HG03025 (cell line): ENCODE data around the gene CABLES2.

Experiments used
- ATAC-seq: cut with Tn5 transposase; IDR thresholded peaks from one replicate; pipeline ENCODE4 v1.9.1; 2021; ENCODE audit warnings: mild to moderate bottlenecking, moderate library complexity; ENCODE audit not compliant: unreplicated experiment, low FRiP score

CABLES2 gene

DNA sequence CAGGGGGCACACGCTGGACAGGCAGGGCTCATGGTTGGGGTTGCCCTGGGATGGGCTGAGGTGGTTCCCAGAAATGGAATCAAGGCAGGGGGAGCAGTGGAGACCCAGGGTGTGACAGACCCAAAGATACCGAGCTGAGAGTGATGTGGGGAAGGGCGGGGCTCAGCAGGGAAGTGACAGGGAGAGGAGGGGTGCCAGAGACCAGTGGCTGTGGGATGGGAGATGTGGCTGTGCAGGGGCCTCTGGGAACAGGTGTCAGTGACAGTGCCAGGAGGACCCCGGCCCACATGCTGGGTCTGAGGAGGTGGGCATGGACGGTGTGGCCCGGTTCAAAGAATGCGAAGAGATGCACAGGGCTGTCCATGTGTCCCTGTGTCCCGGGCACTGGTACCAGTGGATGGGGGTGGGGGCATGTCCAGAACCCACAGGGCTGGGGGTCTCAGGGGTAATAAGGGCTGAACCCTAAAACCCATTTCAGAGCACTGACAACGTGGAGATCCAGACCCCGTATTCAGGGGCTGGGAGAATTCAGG, 1.0 kb downstream of the CABLES2 start:
- no peak for ATAC-seq

DNA sequence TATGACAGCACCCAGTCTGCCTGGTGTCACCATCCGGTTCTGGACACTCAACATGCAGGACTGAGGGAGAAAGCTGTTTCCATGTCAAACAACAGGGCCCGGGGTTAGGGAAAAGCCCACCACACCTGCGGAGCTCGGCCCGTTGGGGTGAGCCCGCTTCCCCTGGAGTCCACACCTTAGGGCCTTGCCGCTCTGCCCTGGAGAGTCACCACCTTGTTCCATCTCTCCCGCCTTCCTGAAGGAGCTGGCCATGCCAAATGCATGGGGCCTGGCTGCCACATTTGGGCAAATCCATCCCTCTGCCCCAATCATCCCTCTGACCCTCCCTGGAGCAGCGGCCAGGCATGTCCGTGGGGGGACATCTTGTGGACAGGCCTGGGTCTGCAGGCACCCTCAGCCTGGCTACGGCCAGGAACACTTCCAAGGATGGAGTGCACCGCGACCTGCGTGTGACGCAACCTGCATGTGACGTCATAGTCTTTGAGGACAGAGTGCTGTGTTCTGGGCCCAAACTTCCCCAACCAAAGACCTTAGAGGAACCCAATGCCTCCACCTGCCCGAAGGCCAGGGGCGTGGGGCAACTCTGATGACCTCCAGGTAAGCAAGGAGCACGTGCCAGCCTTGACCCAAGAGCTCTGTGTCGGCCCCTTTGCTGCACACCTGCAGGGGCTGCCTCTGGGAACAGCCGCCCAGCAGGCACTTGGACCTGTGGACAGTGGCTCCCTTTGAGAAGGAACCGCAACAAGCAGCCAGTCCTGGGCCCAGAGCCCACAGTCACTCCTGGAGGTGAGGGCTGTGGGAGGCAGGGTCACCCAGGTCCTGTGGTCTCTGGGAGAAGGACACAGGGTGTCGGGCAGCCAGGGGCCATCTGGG, 1.7 kb downstream of the CABLES2 start:
- no peak for ATAC-seq

GRCh38 chr20:62404761-62405107, 2.4 kb downstream of the CABLES2 start:
- ATAC-seq: no peak

DNA sequence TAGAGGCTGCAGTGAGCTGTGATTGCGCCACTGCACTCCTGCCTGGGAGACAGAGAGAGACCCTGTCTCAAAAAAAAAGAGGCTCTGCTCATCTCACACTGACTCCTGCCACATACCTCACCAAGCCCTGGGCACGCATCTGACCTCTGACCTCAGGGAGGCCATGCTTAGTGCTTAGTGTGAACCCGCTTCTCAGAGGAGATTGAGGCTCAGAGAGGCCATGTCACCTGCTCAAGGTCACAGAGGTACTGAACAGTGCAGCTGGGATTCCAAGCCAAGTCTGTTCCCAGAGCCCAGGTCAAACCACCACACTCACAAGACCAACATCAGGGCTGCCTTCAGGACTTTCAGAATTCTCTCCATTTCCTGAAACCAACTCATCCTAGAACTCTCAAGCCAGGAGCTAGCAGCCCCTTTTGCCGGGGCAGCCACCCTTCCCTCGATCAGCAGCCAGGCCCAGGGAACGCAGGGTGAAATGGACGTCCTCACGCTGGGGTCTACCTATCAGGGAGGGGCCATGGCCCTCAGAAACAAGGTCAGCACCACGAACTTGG, 2.9 kb downstream of the CABLES2 start:
- ATAC-seq: no peak

GRCh38 chr20:62403331-62403730, 3.8 kb downstream of the CABLES2 start:
- no peak for ATAC-seq

DNA sequence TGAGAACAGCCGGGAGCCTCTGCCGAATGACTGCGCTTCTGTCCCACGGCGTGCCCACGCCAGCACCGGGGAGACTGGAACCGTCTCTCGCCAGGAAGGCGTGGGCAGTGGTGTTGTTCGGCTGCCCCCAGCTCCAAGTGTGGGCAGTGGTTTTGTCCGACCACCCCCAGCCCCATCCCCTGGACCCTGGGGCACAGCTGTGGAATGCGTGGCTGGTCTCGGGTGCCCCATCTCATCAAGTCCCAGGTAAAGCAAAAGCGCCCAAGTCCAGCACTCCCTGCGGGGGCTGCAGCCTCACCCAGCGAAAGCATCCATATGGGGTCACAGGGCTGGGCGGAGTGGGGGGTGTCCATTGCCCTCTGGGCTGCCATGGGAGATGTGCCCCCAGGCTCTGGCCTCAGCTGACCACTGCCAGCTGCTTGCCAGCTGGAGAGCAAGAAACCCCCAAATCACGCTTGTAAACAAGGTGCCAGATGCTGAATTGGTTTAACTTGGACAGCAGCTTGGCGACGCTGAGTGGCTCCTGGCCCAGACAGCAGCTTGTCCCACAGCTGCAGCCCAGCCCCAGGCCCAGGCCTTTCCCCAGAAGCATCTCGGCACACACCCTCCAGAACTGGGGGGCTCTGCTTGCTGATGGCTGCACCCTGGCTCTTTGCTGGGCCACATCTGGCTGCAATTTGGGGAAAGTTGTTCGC, 4.5 kb downstream of the CABLES2 start:
- ATAC-seq: no peak

DNA sequence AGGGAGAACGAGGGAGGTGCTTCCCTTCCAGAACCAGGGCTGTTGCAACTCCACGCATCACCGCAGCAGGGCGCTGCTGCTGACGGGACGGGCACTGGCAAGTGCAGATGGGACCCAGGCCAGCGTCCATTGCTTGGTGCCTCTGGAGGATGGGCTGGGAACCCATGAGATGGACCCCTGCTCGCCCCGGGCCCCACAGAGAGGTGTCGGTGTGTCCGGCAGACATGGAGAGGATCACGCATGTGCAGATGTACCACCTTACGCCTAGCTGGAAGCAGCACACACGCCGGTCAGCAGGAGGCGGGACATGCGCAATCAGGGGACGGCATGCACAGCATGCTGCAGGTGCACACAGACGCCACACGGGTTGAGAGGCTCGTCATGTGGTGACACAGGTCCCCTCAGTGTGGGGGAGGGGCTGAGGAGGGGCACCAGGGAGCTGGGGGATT, 5.7 kb downstream of the CABLES2 start:
- ATAC-seq: no peak

DNA sequence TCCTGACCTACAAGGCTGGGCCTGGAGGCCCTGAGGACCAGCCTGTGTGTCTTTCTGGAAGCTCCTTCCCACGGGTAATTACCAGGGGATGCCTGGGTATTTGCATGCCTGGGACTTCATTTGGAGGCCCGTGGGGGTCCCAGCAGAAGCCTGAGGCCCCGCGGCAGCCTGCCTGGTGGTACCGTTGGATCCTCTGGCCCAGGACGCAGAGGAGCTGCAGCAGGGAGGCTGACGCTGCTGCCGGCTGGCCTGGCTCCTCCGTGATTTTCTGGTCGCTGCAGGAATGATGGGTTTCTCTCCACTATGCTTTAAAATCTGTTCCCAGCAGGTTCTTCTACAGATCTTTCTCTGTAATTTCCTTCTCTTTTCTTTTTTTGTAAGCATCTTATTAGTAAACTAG, 6.5 kb downstream of the CABLES2 start:
- no peak for ATAC-seq

DNA sequence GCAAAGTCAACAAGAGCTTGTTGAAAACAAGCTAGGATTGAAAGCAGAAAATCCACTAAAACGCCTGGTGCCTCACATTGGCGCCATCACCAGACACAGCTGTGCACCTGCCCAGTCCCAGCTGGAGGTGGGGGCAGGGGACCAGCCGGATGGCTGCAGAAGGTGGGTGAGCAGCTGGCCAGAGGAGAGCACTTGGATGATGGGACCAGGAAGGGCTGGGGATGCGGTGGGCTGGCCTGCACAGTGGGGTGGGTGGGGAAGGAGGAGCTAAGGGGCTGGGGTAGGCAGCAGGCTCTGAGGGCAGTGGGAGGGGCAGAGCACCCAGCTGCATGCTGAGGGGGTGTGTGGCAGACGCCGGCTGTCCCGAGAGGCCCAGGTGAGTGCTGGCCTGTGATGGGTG, 7.1 kb downstream of the CABLES2 start:
- no peak for ATAC-seq

DNA sequence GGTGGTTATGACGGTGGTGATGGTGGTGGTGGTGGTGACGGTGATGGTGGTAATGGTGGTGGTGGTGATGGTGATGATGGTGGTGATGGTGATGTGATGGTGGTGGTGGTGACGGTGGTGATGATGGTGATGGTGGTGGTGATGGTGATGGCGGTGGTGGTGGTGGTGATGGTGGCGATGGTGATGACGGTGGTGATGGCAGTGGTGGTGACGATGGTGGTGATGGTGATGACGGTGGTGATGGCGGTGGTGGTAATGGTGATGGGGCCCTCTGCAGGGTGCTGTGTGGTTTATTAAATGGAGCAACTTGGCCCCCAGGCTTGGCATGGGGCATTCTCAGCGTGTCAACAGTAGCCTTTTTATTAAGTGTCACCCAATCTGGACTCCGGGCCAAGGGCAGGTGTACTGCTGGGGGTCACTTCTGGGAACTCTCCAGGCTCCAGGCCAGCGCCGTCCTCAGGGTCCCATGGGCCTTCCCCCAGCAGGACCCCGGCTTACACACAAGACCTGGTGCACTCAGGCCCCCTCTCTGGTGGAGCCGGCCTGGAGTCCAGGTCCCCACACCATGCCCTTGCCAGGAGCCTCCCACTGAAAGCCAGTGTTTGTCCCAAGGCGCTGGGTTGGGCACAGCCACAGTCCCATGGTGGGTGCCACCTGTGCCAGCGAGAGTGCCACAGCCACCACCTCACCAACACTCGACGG, 8.8 kb downstream of the CABLES2 start:
- no peak for ATAC-seq

DNA sequence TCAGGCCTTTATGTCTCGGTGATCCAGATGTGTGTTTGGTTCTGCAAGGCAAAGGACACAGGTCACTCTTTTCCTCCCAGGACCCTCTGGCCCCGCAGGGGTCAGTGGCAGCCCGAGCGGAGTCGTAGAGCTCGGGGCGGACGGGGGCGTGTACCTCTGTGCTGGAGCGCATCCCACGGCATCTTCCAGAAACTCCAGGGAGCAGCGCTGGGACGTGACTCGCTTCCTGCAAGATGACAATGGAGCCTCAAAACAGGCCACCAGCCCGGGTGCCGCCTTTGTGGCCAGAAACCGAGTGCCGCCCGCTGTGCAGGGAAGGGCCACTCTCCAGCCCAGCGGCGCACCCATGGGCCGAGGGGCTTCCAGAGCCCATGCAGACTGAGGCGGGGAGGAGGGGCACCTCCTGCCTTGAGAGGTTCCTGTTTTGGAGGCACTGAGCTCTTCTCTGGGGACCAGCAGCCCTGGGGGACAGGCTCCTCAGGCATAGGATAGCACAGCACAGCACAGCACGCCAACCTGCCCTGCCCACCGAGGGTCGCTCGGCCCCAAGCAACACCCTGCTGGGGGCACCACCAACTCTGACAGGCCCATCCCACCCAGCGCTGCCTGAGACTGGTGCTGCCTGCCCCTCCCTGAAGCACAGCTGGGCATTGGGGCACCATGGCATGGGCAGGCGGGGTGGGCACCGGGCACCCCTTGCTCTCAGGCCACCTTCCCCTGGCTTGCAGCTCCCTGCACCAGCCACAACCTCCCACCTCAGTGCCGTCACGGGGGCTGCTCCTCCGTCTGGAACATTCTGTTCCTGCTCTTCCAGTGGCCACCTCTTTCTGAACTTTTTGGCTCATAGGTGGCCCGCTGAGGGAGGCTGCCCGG, 10.5 kb downstream of the CABLES2 start:
- ATAC-seq: no peak

DNA sequence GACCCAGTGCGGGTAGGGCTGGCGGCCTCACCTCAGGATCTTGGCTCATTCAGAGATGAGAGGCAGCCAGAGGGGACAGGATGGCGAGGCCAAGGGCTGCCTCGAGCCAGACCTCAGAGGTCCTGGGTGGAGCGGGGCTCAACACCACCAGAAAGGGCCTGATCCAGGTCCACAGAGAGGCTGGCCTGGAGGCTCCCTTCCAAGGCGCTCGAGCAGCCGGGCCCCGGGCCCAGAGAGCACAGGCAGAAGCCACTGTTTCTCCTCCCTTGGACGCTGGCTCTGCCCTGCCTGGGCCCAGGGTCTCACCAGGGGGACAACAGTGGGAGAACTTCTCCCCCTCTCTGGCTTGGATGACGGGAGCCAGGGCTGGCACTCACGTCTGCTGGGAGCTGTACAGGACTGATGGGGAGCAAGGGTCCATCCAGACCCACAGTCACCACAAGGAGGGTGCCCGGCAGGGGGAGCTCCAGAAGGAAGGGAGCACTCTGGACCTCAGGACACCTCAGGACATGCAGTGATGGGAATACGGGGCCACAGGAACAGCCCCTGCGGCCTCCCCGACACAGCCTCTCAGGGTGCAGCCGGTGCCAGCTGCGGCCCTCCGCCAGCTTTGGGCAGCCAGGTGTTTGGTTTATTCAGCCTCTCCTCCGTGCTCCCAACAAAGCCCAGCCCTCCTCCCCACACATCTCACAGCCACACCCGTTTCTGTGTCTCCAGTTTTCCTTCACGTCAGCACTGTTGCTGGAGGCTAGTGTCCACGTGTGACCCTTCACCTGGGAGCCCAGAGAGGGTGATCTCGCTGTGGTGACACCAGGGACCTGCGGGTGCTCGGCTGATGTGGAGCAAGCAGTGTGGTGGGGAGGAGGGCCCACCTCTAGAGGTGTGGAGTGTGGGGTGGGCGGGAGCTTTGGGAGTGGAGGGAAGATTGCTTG, 11.5 kb downstream of the CABLES2 start:
- ATAC-seq: no peak

- no peak for ATAC-seq
Observed at GRCh38 chr20:62394248-62395245, 12.5 kb downstream of the CABLES2 start.

DNA sequence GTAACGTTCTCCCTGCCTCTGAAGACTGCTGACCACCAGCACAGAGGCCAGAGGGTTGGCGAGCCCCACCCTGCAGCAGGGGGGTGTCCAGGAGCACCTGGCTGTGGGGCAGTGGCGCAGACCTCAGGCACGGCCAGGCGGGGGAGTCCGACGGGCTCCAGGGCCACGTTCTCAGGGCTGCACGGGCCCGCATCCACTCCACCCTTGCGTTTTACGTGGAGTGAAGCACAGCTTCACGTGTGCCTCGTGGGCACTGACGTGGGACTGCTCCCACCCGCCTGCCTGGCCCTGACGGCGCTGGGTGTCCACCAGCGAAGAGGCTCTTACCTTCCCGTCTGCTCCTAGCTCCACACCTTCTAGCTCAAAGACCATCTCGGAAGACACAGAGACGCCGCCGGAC, 13.3 kb downstream of the CABLES2 start:
- no peak for ATAC-seq

- no peak for ATAC-seq
Observed at GRCh38 chr20:62393335-62393665, 13.8 kb downstream of the CABLES2 start.

DNA sequence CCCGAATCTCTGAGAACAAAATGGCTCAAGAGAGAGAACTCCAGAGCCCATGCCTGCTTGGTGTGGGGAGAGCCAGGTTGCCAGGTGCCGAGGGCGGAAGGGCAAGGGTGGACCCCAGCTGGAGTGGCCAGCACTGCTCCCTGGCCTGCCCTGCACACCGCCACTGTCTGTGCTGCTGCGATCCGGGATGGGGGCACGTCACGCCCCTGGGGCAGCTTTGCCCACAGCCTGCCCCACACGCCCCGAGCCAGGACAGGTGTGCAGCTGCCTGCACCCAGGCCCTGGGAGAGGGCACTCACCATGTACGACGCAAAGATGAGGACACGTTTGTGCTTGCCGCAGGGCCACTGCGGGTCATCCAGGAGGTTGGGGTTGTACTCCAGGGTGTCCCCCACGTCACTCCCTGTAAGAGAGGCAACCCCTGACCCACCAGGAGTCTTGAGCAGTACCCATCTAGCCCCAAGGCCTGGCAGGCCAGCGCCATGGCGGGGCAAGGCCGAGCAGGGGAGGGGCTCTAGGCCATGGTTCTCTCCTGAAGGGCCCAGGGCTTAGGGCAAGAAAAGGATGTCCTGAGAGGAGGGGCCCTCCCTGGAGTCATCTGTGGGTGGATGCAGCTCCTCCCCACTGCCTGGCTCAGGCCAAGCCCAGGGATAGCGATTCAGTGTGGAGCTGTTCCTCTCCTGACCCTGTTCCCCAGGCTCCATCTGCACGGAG, 14.3 kb downstream of the CABLES2 start:
- no peak for ATAC-seq

DNA sequence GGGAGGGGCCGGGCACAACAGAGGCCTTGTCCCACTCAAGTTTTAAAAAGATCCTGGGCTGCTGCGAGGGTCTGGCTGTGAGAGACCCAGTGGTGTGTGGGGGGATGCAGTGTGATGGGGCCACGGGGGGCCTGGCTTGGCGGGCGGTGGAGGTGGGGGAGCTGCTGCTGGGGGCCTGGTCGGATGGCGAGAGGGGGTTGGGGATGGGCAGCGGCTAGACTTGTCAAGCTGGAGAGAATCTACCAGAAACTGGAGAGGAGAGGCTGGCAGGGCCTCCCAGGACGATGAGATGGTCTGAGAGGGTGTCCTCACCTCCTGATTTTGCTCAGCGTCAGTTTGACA, 15.0 kb downstream of the CABLES2 start:
- no peak for ATAC-seq
